ENCODE measurements around the gene GSK3A.

DNA sequence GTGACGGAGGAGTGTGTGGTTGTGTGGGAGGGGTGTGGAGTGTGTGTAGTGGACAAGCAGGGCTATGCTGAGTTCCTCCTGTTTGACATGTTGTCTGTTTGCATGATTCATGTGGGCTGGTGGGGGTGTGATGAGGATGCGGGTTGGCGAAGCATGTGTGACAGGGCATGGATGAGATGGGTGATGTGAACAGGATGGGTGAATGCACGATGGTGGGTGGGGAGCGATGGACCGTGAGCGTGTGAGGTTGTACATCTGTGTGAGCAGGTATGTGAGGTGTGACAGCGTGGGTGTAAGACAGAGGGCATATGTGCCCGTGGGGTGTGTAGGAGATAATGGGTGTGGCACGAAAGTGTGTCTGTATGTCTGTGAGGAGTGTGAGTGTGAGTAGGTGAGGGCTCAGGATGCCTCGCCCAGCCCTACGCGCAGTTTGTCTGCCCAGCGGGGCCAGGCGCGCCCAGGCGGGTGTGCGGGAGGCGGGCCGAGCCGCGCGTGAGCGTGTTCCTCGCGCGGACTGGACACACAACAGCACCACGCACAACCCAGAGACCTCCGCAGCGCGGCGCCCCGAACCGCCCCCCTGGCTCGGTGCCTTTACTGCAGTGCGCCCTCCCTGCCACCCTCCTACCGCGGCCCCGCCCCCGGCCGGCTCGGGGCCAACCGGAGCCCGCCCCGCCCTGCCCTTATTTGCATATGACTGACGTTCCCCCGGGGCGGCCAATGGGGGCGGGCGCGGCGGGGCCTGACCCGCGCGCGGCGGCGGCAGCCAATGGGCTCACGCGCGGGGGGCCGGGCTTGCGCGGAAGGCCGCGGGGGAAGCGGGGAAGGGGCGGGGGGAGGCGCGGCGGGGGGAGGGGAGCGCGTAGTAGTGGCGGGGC lies 41.0 kb upstream of the GSK3A start:
- TF ChIP-seq, protein P1, sequence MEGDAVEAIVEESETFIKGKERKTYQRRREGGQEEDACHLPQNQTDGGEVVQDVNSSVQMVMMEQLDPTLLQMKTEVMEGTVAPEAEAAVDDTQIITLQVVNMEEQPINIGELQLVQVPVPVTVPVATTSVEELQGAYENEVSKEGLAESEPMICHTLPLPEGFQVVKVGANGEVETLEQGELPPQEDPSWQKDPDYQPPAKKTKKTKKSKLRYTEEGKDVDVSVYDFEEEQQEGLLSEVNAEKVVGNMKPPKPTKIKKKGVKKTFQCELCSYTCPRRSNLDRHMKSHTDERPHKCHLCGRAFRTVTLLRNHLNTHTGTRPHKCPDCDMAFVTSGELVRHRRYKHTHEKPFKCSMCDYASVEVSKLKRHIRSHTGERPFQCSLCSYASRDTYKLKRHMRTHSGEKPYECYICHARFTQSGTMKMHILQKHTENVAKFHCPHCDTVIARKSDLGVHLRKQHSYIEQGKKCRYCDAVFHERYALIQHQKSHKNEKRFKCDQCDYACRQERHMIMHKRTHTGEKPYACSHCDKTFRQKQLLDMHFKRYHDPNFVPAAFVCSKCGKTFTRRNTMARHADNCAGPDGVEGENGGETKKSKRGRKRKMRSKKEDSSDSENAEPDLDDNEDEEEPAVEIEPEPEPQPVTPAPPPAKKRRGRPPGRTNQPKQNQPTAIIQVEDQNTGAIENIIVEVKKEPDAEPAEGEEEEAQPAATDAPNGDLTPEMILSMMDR (conservative IDR thresholded peaks at IDR 0.05; ENCODE audit: low read depth, low read length), result no peak
- TF ChIP-seq EZH2 (IDR thresholded peaks at IDR 0.05; ENCODE audit: low read length, unreplicated experiment) (no peak), EZH2phosphoT487 (IDR thresholded peaks at IDR 0.05; ENCODE audit: borderline replicate concordance, low read length) (no peak)
